Natural killer cell (primary cell): ENCODE results near the gene ATXN1. TPM values are rescaled to one million over a fixed set of nuclear protein-coding genes. Genes with fewer than 3 reads are reported as not detected.
A peak's percentile ranks its signal among the peaks of the same experiment; 100 is the strongest.

Experiments used
- ATAC-seq, 3 donors: fragments of 150-1000 bp in 2 of 3; fragments of 200-7000 bp in 1 of 3; cut with Tn5 transposase; 1 replicate in 1 of 3; 2 replicates in 2 of 3; pipeline ENCODE4 v1.10.0; 2021; ENCODE audit warnings: mild to moderate bottlenecking in 2 of 3, moderate library complexity in 2 of 3
- DNase-seq, 2 donors: peaks; one replicate each; pipeline versions ENCODE4 v3.0.0 to v3.0.0-alpha.2; 2013 to 2021; ENCODE audit warnings: mixed read lengths in 1 of 2
- H3K27ac ChIP-seq: one replicate; pipeline ENCODE4 v1.5.1; 2013; ENCODE audit warnings: mild to moderate bottlenecking, low read length
- H3K27me3 ChIP-seq: one replicate; pipeline ENCODE4 v1.6.1; 2013; ENCODE audit warnings: low read length; ENCODE audit not compliant: control insufficient read depth, insufficient read depth
- H3K36me3 ChIP-seq: one replicate; pipeline ENCODE4 v1.6.1; 2013; ENCODE audit warnings: low read length; ENCODE audit not compliant: control insufficient read depth, insufficient read depth
- H3K4me1 ChIP-seq: one replicate; pipeline ENCODE4 v1.6.1; 2013; ENCODE audit warnings: low read length; ENCODE audit not compliant: control insufficient read depth, insufficient read depth
- H3K4me3 ChIP-seq: one replicate; pipeline ENCODE4 v1.5.1; 2013; ENCODE audit warnings: low read length
- H3K9me3 ChIP-seq: one replicate; pipeline ENCODE4 v1.6.1; 2013; ENCODE audit warnings: low read length; ENCODE audit not compliant: control insufficient read depth, insufficient read depth
- H3K27ac Mint-ChIP-seq, 2 donors: one replicate each; pipeline ENCODE4 v1.8.0; 2022; ENCODE audit warnings: mild to moderate bottlenecking in 2 of 2, mixed read lengths in 2 of 2, moderate library complexity in 1 of 2
- H3K27me3 Mint-ChIP-seq, 2 donors: one replicate each; pipeline ENCODE4 v1.8.0; 2022; ENCODE audit warnings: low read depth in 2 of 2, mixed read lengths in 2 of 2
- H3K36me3 Mint-ChIP-seq: one replicate; pipeline ENCODE4 v1.8.0; 2022; ENCODE audit warnings: mixed read lengths
- H3K4me1 Mint-ChIP-seq, 2 donors: one replicate each; pipeline ENCODE4 v1.8.0; 2022; ENCODE audit warnings: mixed read lengths in 2 of 2
- H3K4me3 Mint-ChIP-seq: one replicate; pipeline ENCODE4 v1.8.0; 2022; ENCODE audit warnings: mild to moderate bottlenecking, moderate library complexity, mixed read lengths
- H3K9me3 Mint-ChIP-seq, 2 donors: one replicate each; pipeline ENCODE4 v1.8.0; 2022; ENCODE audit warnings: mixed read lengths in 2 of 2
- CTCF ChIP-seq: fragments of 200-600 bp; IDR thresholded peaks from one replicate; pipeline ENCODE4 v1.8.0; 2022; ENCODE audit warnings: antibody characterized with exemption
- WGBS: methylation state at CpG from one replicate; pipeline ENCODE4 v1.1.7; 2013; ENCODE audit warnings: missing lambda C conversion rate; ENCODE audit not compliant: insufficient coverage; 5-methylcytosine and 5-hydroxymethylcytosine counted together
- intact Hi-C: fragments of 100-400 bp; cut with micrococcal nuclease; formaldehyde crosslinking; loops from one replicate; pipeline ENCODE4 v1.14.2; 2022
- total RNA-seq, 4 donors: library from RNA; stranded (reverse); fragments of 120-200 nt in 1 of 4; gene quantifications; one replicate each; pipeline versions ENCODE4 v1.2.3 to v1.2.4, GENCODE V29; 2013 to 2022

The ATXN1 gene
- total RNA-seq, 3 donors from 2014 or later (not counting 1 experiment from before 2014, with no cell fraction given), result 90.4 to 120 (median 97.9) TPM

- intact Hi-C loops, result loop anchor here (5.0 kb wide), 2 partner anchors 99 to 341 kb away; partner anchors contain the start of gene ATXN1
- Mint-ChIP-seq H3K27ac (peak overlapping the region; percentile 93 to 96), H3K36me3 (no peaks in the 10 kb centered on the region), H3K9me3 (no peaks in the 10 kb centered on the region), H3K4me1 (peaks cover 34 to 44% of the 10 kb centered on the region in 2 donors), H3K4me3 (peak overlapping the region; percentile 77), H3K27me3 (no peaks in the 10 kb centered on the region)
- no peak overlapping the region for H3K4me3 ChIP-seq
- ATAC-seq (peak in 1 of 3 donors; percentile 19), DNase-seq (no peak)
- H3K36me3 ChIP-seq, result no peaks in the 10 kb centered on the region
- H3K27me3 ChIP-seq, result no peaks in the 10 kb centered on the region
- TF ChIP-seq CTCF, result no peak
- H3K4me1 ChIP-seq, result peaks cover 21% of the 10 kb centered on the region
- peak overlapping the region; percentile 84 for H3K27ac ChIP-seq
- H3K9me3 ChIP-seq, result no peaks in the 10 kb centered on the region
- 72% methylated on average over 6 of the region's 6 CpGs for WGBS
These were observed 339.7 kb downstream of the ATXN1 start for GRCh38 chr6:16421462-16421960.

GRCh38 chr6:16420715-16421461 lies 340.4 kb downstream of the ATXN1 start:
- DNase-seq (peak in 1 of 2 donors; percentile 84), ATAC-seq (peak; percentile 87 to 88 (median 88))
- H3K9me3 Mint-ChIP-seq, result no peaks in the 10 kb centered on the region
- peak overlapping the region; percentile 84 for H3K27ac ChIP-seq
- peak overlapping the region; percentile 77 for H3K4me3 Mint-ChIP-seq
- no peaks in the 10 kb centered on the region for H3K36me3 ChIP-seq
- TF ChIP-seq CTCF, result no peak
- peak overlapping the region; percentile 93 to 96 for H3K27ac Mint-ChIP-seq
- no peaks in the 10 kb centered on the region for H3K36me3 Mint-ChIP-seq
- no peaks in the 10 kb centered on the region for H3K27me3 Mint-ChIP-seq
- H3K4me1 ChIP-seq, result peaks cover 21% of the 10 kb centered on the region
- WGBS, result 60% methylated on average over 2 of the region's 7 CpGs
- peaks cover 34 to 38% of the 10 kb centered on the region in 2 donors for H3K4me1 Mint-ChIP-seq
- intact Hi-C loops, result loop anchor here (5.0 kb wide), 2 partner anchors 99 to 341 kb away; partner anchors contain the start of gene ATXN1
- no peak overlapping the region for H3K4me3 ChIP-seq
- no peaks in the 10 kb centered on the region for H3K27me3 ChIP-seq
- no peaks in the 10 kb centered on the region for H3K9me3 ChIP-seq

- H3K27me3 ChIP-seq, result no peaks in the 10 kb centered on the region
- Mint-ChIP-seq H3K4me3 (peak overlapping the region; percentile 77), H3K9me3 (no peaks in the 10 kb centered on the region), H3K27ac (peak overlapping the region; percentile 93 to 96), H3K27me3 (no peaks in the 10 kb centered on the region), H3K4me1 (peaks cover 34 to 36% of the 10 kb centered on the region in 2 donors), H3K36me3 (no peaks in the 10 kb centered on the region)
- no peak for ATAC-seq
- H3K4me1 ChIP-seq, result peaks cover 21% of the 10 kb centered on the region
- no peak overlapping the region for H3K4me3 ChIP-seq
- H3K36me3 ChIP-seq, result no peaks in the 10 kb centered on the region
- peak overlapping the region; percentile 84 for H3K27ac ChIP-seq
- no peaks in the 10 kb centered on the region for H3K9me3 ChIP-seq
- DNase-seq, result no peak
- intact Hi-C loops, result loop anchor here (5.0 kb wide), 2 partner anchors 98 to 342 kb away; partner anchors contain the start of gene ATXN1
- WGBS, result no CpG with 5 or more reads among the region's 2 CpGs
- no peak for TF ChIP-seq CTCF
These were observed 340.9 kb downstream of the ATXN1 start for GRCh38 chr6:16420337-16420714.
